ENCODE data around the gene GLS2. TPM values are rescaled to one million over a fixed set of nuclear protein-coding genes. Genes with fewer than 3 reads are reported as not detected.

Gene GLS2
- total RNA-seq, 1 experiment from 2014 or later = 1.3 TPM

- ATAC-seq (no peak), DNase-seq (ENCODE audit: low read depth, low spot score) (no peak)
- intact Hi-C loops (cut with micrococcal nuclease; ENCODE audit: unreplicated experiment) (no loop called here), in situ Hi-C loops (cut with HindIII; ENCODE audit: low pct_unique_long_range_greater_than_20kb, low sequenced_read_pairs) (no loop called here)
- BruUV-seq (replicated peaks) = no TSS peak
- H3K9me3 ChIP-seq (ENCODE audit: control insufficient read depth, insufficient read depth, low read depth, low read length) = no peaks in the 10 kb centered on the region
- no peak overlapping the region for H3K4me3 ChIP-seq (ENCODE audit: low read depth in 2 of 2, low read length in 2 of 2)
- ChIA-PET POLR2A (no interaction called here), CTCF (no interaction called here)
- H3K36me3 ChIP-seq (ENCODE audit: control insufficient read depth, insufficient read depth, low read length) = no peaks in the 10 kb centered on the region
- no peaks in the 10 kb centered on the region for H3K27me3 ChIP-seq (ENCODE audit: control insufficient read depth, insufficient read depth, low read length)
- TF ChIP-seq POLR2AphosphoS5 (IDR thresholded peaks at IDR 0.05; ENCODE audit: low read depth, low read length) (no peak), TCF7L2 (IDR thresholded peaks at IDR 0.05; ENCODE audit: low read depth, low read length) (no peak)
- H3K27ac ChIP-seq (ENCODE audit: low read length) = no peak overlapping the region
- no peaks in the 10 kb centered on the region for H3K4me1 ChIP-seq (ENCODE audit: control insufficient read depth, insufficient read depth, low read length)
Measured at GRCh38 chr12:56437430-56438176, 50.4 kb downstream of the GLS2 start.

DNA sequence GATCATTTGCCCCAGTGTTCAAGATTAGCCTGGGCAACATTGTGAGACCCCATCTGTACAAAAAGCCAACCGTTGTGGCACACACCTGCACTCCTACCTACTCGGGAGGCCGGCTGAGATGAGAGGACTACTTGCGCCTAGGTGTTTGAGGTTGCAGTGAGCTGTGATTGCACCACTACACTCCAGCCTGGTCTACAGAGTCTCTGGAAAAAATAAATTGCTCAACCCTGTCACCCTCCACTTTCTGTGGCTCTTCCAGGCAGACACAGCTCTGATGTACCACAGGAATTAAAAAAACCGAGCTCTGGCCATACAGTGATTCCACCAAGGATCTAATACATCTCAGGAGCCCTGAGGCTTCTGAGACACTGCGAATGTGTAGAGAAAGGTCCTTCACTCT, 53.1 kb downstream of the GLS2 start:
- intact Hi-C loops (cut with micrococcal nuclease; ENCODE audit: unreplicated experiment) (no loop called here), in situ Hi-C loops (cut with HindIII; ENCODE audit: low pct_unique_long_range_greater_than_20kb, low sequenced_read_pairs) (no loop called here)
- no peak for DNase-seq (ENCODE audit: low read depth, low spot score)
- H3K36me3 ChIP-seq (ENCODE audit: control insufficient read depth, insufficient read depth, low read length) = peaks cover 4% of the 10 kb centered on the region; the same call in 1 of the 2 replicates
- no peak for ATAC-seq
- no TSS peak for BruUV-seq (replicated peaks)
- no peaks in the 10 kb centered on the region for H3K27me3 ChIP-seq (ENCODE audit: control insufficient read depth, insufficient read depth, low read length)
- H3K4me1 ChIP-seq (ENCODE audit: control insufficient read depth, insufficient read depth, low read length) = no peaks in the 10 kb centered on the region
- H3K27ac ChIP-seq (ENCODE audit: low read length) = no peak overlapping the region
- no peaks in the 10 kb centered on the region for H3K9me3 ChIP-seq (ENCODE audit: control insufficient read depth, insufficient read depth, low read depth, low read length)
- ChIA-PET CTCF (no interaction called here), POLR2A (no interaction called here)
- no peak for TF ChIP-seq TCF7L2 (IDR thresholded peaks at IDR 0.05; ENCODE audit: low read depth, low read length)
- TF ChIP-seq SIN3A (IDR thresholded peaks at IDR 0.05; ENCODE audit: borderline replicate concordance, insufficient read depth, low read depth, low read length) = no peak
- TF ChIP-seq CTCF (IDR thresholded peaks at IDR 0.05) = no peak
- no peak for TF ChIP-seq POLR2AphosphoS5 (IDR thresholded peaks at IDR 0.05; ENCODE audit: low read depth, low read length)
- no peak for TF ChIP-seq REST (IDR thresholded peaks at IDR 0.05; ENCODE audit: insufficient read depth in 1 of 2, low read depth in 2 of 2, low read length in 1 of 2)
- no peak overlapping the region for H3K4me3 ChIP-seq (ENCODE audit: low read depth in 2 of 2, low read length in 2 of 2)

DNA sequence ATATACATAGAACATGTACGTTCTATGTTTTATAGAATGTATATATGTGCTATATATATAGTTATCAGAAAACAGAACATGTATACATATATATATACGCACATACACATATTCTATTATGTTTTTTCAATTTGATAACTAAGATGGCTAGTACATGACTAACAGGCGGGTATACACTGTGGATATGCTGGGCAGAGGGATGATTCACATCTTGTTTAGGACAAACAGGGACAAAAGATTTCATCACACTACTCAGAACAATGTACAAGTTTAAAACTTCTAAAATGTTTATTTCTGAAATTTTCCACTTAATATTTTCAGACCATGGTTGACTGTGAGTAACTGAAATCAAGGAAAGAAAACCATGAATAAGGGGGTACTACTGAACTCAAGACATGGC, 56.1 kb downstream of the GLS2 start:
- DNase-seq (ENCODE audit: low read depth, low spot score) (no peak), ATAC-seq (no peak)
- no peaks in the 10 kb centered on the region for H3K4me1 ChIP-seq (ENCODE audit: control insufficient read depth, insufficient read depth, low read length)
- ChIA-PET POLR2A (no interaction called here), CTCF (no interaction called here)
- H3K9me3 ChIP-seq (ENCODE audit: control insufficient read depth, insufficient read depth, low read depth, low read length) = no peaks in the 10 kb centered on the region
- no peak overlapping the region for H3K4me3 ChIP-seq (ENCODE audit: low read depth in 2 of 2, low read length in 2 of 2)
- no peak overlapping the region for H3K27ac ChIP-seq (ENCODE audit: low read length)
- in situ Hi-C loops (cut with HindIII; ENCODE audit: low pct_unique_long_range_greater_than_20kb, low sequenced_read_pairs) (no loop called here), intact Hi-C loops (cut with micrococcal nuclease; ENCODE audit: unreplicated experiment) (no loop called here)
- H3K36me3 ChIP-seq (ENCODE audit: control insufficient read depth, insufficient read depth, low read length) = peaks cover 4% of the 10 kb centered on the region; the same call in 1 of the 2 replicates
- BruUV-seq (replicated peaks) = no TSS peak
- no peaks in the 10 kb centered on the region for H3K27me3 ChIP-seq (ENCODE audit: control insufficient read depth, insufficient read depth, low read length)
- TF ChIP-seq POLR2AphosphoS5 (IDR thresholded peaks at IDR 0.05; ENCODE audit: low read depth, low read length) (no peak), REST (IDR thresholded peaks at IDR 0.05; ENCODE audit: insufficient read depth in 1 of 2, low read depth in 2 of 2, low read length in 1 of 2) (no peak)
